ENCODE measurements around the gene N4BP2L2.

- TF ChIP-seq CTCF (conservative IDR thresholded peaks at IDR 0.05; ENCODE audit: low read length) (no peak), EZH2phosphoT487 (IDR thresholded peaks at IDR 0.05; ENCODE audit: borderline replicate concordance, low read depth, low read length) (no peak)
Measured at GRCh38 chr13:32577032-32577431, 38.4 kb upstream of the N4BP2L2 start.

Data from OCI-LY7 (cell line).